OCI-LY3 (cell line): ENCODE results near the gene DPP10.

Experiments used
- CTCF ChIP-seq: fragments of 200-600, 300-600 bp; sonication (generic); IDR thresholded peaks from 2 replicates; pipeline ENCODE4 v1.5.1; 2014; ENCODE audit warnings: antibody characterized with exemption, low read length, low read depth
- EZH2phosphoT487 ChIP-seq: fragments of 200-600 bp; shearing (Covaris generic); IDR thresholded peaks from 2 replicates; pipeline ENCODE4 v1.6.1; 2018; ENCODE audit warnings: antibody characterized with exemption, mixed run types, low read depth

GRCh38 chr2:114709936-114710850 lies 267.8 kb downstream of the DPP10 start:
- TF ChIP-seq EZH2phosphoT487, result no peak
- no peak for TF ChIP-seq CTCF
